Pancreas (tissue), 10 donors: ENCODE measurements around the gene NOS1AP. TPM values are rescaled to one million over a fixed set of nuclear protein-coding genes. Genes with fewer than 3 reads are reported as not detected.
A peak's percentile ranks its signal among the peaks of the same experiment; 100 is the strongest.

ENCODE experiments used
- ATAC-seq, 4 donors: fragments of 200-7000 bp; cut with Tn5 transposase; one replicate each; pipeline versions ENCODE4 v1.8.0 to v1.9.1; 2020; ENCODE audit warnings: mild to moderate bottlenecking in 4 of 4, moderate library complexity in 4 of 4
- DNase-seq, 6 donors: peaks; one replicate each; pipeline ENCODE4 v3.0.0-alpha.2; 2020
- FAIRE-seq: peaks from 2 replicates; lab custom pipeline; 2012; peaks lifted over from hg19 to GRCh38; lab: Jason Lieb, UNC
- H3K27ac ChIP-seq, 4 donors: fragments of 200-600 bp; sonication (generic); 1 replicate in 3 of 4; 2 replicates in 1 of 4; pipeline versions ENCODE4 v1.5.0 to v1.8.0; 2020
- H3K27me3 ChIP-seq, 4 donors: fragments of 200-600 bp; one replicate each; pipeline ENCODE4 v1.8.0; 2021
- H3K36me3 ChIP-seq, 3 donors: fragments of 200-600 bp; sonication (generic) in 1 of 3; one replicate each; pipeline versions ENCODE4 v1.5.0 to v1.8.0; 2020 to 2021
- H3K4me1 ChIP-seq, 3 donors: fragments of 200-600 bp; one replicate each; pipeline ENCODE4 v1.8.0; 2021
- H3K4me3 ChIP-seq, 4 donors: fragments of 200-600 bp; sonication (generic) in 2 of 4; one replicate each; pipeline versions ENCODE4 v1.5.0 to v1.8.0; 2020 to 2021
- H3K9me3 ChIP-seq, 4 donors: fragments of 200-600 bp; one replicate each; pipeline ENCODE4 v1.8.0; 2021
- CTCF ChIP-seq, 4 donors: fragments of 200-600 bp; sonication (generic) in 3 of 4; IDR thresholded peaks; one replicate each; pipeline versions ENCODE4 v1.5.0 to v1.8.0; 2021; ENCODE audit warnings: antibody characterized with exemption in 4 of 4
- WGBS, 2 donors: extraction: QIAGEN DNeasy Blood & Tissue Kit; methylation state at CpG; one replicate each; pipeline ENCODE4 v1.1.7; 2013; 5-methylcytosine and 5-hydroxymethylcytosine counted together
- intact Hi-C, 3 donors: fragments of 100-400 bp; cut with DNase I; formaldehyde crosslinking; loops; one replicate each; pipeline versions ENCODE4 v1.11.1 to v1.14.2; 2022
- polyA plus RNA-seq, 2 donors: library from polyadenylated mRNA; stranded (reverse); fragments of 200-250 nt; gene quantifications; one replicate each; pipeline ENCODE4 v1.2.3, GENCODE V29; 2013
- total RNA-seq, 6 donors: library from RNA; stranded (reverse); fragmentation: NEBNext Ultra II Directional in 4 of 6; extraction: Animal tissue kit (Norgen Biotek cat#: 25700) in 4 of 6; gene quantifications; one replicate each; pipeline versions ENCODE4 v1.2.1 to v1.2.4, GENCODE V29; 2021 to 2023
- donor health status: healthy with polysubstance abuse.
- donor health status: DM: no; HTN: no; CAD: no; lungs with moderate emphysema.
- donor health status: DM: no; HTN: no; CAD: no.
- donor health status: control.
- donor health status: control.
- donor health status: Bipolar disorder and iron deficiency.
- donor health status: DM: yes; HTN: yes; CAD: no.
- donor health status: DM: no; HTN: no; CAD: no.
- donor health status: DM: no; HTN: no; CAD: no.
- donor health status: DM: yes; HTN: yes; CAD: no.

The NOS1AP gene
- total and polyA plus RNA-seq, 8 donors = 0.40 to 2.8 (median 1.7) TPM

GRCh38 chr1:162213281-162213912 is 143.9 kb downstream of the NOS1AP start:
- no peak for TF ChIP-seq CTCF (IDR thresholded peaks at IDR 0.05)
- Histone ChIP-seq H3K27ac (peak overlapping the region; percentile 17 to 56 (median 48)), H3K4me1 (peaks cover 3 to 17% (median 12%) of the 10 kb centered on the region in 3 donors), H3K27me3 (no peaks in the 10 kb centered on the region), H3K36me3 (no peaks in the 10 kb centered on the region), H3K9me3 (no peaks in the 10 kb centered on the region), H3K4me3 (no peak overlapping the region)
- ATAC-seq = peak; percentile 80 to 94 (median 90)
- FAIRE-seq = no peak
- intact Hi-C loops = no loop called here
- DNase-seq = peak; percentile 71 to 86 (median 79)
- WGBS, 2 donors = 20 to 21% methylated on average over 7 of the region's 7 CpGs

- Histone ChIP-seq H3K4me1 (peaks cover 3 to 17% (median 12%) of the 10 kb centered on the region in 3 donors), H3K9me3 (no peaks in the 10 kb centered on the region), H3K27me3 (no peaks in the 10 kb centered on the region), H3K36me3 (no peaks in the 10 kb centered on the region), H3K27ac (peak overlapping the region in 2 of 4 donors; percentile 43 to 56), H3K4me3 (no peak overlapping the region)
- peak in 1 of 4 donors; percentile 17 for ATAC-seq
- TF ChIP-seq CTCF (IDR thresholded peaks at IDR 0.05) = no peak
- WGBS, 2 donors = 73% methylated on average over 6 of the region's 6 CpGs
- no peak for FAIRE-seq
- intact Hi-C loops = no loop called here
- no peak for DNase-seq
These were observed 144.7 kb downstream of the NOS1AP start for GRCh38 chr1:162214202-162214601.

GRCh38 chr1:162215902-162216301 is 146.4 kb downstream of the NOS1AP start:
- WGBS, 2 donors = 56 to 68% methylated on average over 5 of the region's 5 CpGs
- Histone ChIP-seq H3K4me1 (peaks cover 3 to 17% (median 12%) of the 10 kb centered on the region in 3 donors), H3K9me3 (no peaks in the 10 kb centered on the region), H3K36me3 (no peaks in the 10 kb centered on the region), H3K27ac (peak overlapping the region in 1 of 4 donors; percentile 8), H3K27me3 (no peaks in the 10 kb centered on the region), H3K4me3 (no peak overlapping the region)
- peak; percentile 16 to 58 (median 44) for ATAC-seq
- intact Hi-C loops = no loop called here
- no peak for FAIRE-seq
- TF ChIP-seq CTCF (IDR thresholded peaks at IDR 0.05) = no peak
- DNase-seq = peak in 2 of 6 donors; percentile 38 to 40

GRCh38 chr1:162216604-162217003 is 147.1 kb downstream of the NOS1AP start:
- Histone ChIP-seq H3K4me1 (peaks cover 3 to 17% (median 12%) of the 10 kb centered on the region in 3 donors), H3K36me3 (no peaks in the 10 kb centered on the region), H3K4me3 (no peak overlapping the region), H3K9me3 (no peaks in the 10 kb centered on the region), H3K27ac (no peak overlapping the region), H3K27me3 (no peaks in the 10 kb centered on the region)
- FAIRE-seq = no peak
- no peak for ATAC-seq
- no peak for TF ChIP-seq CTCF (IDR thresholded peaks at IDR 0.05)
- no peak for DNase-seq
- intact Hi-C loops = no loop called here
- WGBS, 2 donors = 86 to 90% methylated on average over 1 of the region's 1 CpG

GRCh38 chr1:162217706-162218105 is 148.2 kb downstream of the NOS1AP start:
- no peak overlapping the region for H3K4me3 ChIP-seq
- 80 to 93% methylated on average over 1 of the region's 1 CpG for WGBS, 2 donors
- no peaks in the 10 kb centered on the region for H3K36me3 ChIP-seq
- no peak overlapping the region for H3K27ac ChIP-seq
- no peaks in the 10 kb centered on the region for H3K9me3 ChIP-seq
- TF ChIP-seq CTCF (IDR thresholded peaks at IDR 0.05) = no peak
- H3K4me1 ChIP-seq = peaks cover 3 to 14% (median 10%) of the 10 kb centered on the region in 3 donors
- intact Hi-C loops = no loop called here
- DNase-seq (no peak), FAIRE-seq (no peak), ATAC-seq (no peak)
- H3K27me3 ChIP-seq = no peaks in the 10 kb centered on the region
